Measurements from ENCODE around the gene PIGBOS1. TPM values are rescaled to one million over a fixed set of nuclear protein-coding genes. Genes with fewer than 3 reads are reported as not detected.

Gene PIGBOS1
- polyA plus RNA-seq, 3 donors = 9.7 to 22.2 (median 21.6) TPM

DNA sequence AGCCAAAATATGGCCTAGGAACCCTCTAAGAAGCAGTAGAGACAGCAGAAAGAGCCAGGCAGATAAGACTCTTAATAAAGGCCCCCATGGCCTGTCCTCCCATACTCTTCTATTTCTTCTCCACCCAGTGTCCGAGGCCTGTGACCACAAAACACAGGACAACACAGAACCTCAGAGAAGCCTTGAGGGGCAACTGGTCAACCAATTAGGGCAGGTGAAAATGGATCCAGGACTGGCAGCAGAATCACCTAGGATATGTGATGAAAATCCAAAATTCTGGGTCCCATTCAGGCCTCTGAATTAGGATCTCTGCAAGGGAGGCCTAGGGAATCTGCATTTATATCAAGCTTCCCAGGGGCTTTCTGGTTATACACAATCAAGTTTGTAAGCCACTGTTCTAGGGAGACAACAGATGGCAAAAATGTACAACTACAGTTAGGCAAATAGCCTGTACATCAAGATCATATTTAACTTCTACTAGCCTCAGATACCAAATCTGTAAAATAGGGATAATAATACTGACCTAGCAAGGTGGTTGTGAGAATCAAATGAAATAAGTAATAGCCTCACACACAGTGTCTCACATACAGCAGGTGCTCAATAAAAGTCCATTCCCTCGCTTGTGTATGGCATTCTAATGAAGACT, 39.7 kb downstream of the PIGBOS1 start:
- 80 to 99% (median 82%) methylated on average over 2 of the region's 2 CpGs for WGBS, 3 donors
- no peak overlapping the region for H3K27ac ChIP-seq (ENCODE audit: low read depth, low read length)

DNA sequence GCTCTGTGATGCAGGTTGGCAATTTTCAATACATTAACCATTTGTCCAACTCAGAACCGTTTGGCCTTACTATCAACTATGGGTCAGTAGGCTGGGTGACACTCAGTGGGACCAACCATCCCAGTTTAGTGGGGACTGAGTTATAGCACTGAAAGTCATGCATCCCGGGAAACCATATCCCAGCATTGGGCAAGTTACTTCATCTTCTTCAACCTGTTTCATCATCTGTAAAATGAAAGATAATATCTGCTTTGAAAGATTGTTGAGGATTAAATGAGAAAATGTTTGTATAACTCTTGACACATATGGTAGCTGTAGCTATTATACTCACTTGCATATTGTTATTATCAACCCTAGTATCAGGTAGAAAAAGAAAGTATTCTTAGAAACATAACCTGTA, 41.2 kb downstream of the PIGBOS1 start:
- WGBS, 3 donors = 63 to 84% (median 70%) methylated on average over 2 of the region's 2 CpGs
- no peak overlapping the region for H3K27ac ChIP-seq (ENCODE audit: low read depth, low read length)

DNA sequence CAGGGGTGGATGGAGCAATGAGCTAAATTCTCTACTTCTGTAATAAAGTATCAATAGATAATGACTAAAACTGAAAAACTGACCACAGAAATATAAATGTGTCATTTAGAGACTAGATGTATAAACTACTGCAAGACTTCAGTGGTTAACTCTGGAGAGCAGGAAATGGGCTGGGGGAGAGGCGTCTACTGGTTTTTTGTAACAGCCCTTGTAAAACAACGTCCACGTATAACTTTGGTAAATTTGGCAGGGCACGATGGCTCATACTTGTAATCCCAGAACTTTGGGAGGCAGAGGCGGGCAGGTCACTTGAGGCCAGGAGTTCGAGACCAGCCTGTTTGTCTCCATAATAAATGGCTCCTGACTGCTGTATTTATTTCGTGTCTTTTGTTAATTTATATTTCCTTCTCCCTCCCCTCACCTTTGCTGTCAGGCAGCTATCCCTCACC, 41.8 kb downstream of the PIGBOS1 start:
- 31 to 65% (median 36%) methylated on average over 7 of the region's 7 CpGs for WGBS, 3 donors
- H3K27ac ChIP-seq (ENCODE audit: low read depth, low read length) = no peak overlapping the region

DNA sequence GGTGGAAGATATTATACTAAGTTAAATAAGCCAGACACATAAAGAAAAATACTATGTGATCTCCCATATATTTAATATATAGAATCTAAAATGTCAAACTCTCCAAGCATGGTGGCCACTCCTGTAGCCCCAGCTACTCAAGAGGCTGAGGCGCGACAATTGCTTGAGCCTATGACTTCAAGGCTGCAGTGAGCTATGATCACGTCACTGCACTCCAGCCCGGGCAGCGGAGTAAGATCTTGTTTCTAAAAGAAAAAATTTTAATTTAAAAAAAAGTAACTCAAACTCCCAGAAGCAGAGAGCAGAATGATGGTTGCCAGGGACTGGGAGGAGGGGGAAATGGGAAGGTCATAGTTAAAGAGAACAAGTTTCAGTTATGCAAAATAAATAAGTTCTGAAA, 42.6 kb downstream of the PIGBOS1 start:
- 88 to 93% (median 90%) methylated on average over 5 of the region's 5 CpGs for WGBS, 3 donors
- no peak overlapping the region for H3K27ac ChIP-seq (ENCODE audit: low read depth, low read length)

DNA sequence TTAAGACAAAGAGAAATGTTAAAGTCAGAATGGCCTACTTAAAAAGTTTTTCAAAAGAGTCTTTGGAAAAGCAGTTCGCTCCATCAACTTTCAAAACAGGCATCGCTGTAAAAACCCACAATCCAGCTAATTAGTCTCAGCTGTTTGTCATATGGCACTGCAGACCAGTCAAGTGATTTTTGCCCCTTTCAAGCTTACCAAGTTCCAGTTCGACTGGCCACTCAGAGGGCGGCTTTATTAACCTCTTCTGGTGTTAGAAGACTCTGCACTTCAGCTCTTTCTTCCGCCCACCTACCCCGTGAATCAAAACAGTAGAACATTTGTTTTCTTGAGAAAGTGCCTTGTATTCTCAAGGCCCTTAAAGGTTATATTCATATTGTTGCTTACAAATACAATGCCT, 48.6 kb downstream of the PIGBOS1 start:
- no peak overlapping the region for H3K27ac ChIP-seq (ENCODE audit: low read depth, low read length)
- 89 to 93% (median 91%) methylated on average over 6 of the region's 6 CpGs for WGBS, 3 donors

DNA sequence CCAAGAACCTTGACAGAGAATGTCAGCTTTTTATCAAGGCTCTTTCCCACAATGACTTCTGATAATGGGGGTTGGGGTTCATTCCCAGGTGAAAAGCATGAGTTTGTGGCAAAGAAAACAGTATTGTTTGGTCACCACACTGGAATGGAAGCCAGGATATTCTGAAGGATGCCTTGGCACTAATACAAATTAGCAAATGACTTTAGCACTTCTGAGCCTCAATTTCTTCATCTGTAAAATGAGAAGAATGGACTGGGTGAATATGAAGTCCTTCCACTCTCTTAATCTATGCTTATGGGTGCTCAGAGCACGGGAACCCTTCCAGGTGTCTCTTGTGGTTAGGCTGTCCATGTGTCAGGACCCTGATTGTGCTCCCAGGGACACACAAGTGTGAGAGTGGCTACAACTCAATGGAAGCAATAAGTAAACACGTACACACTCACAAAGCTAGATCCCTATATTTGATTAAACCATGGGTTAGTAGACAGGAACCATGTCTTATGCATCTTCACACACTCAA, 50.7 kb downstream of the PIGBOS1 start:
- H3K27ac ChIP-seq (ENCODE audit: low read depth, low read length) = no peak overlapping the region
- 62 to 90% (median 89%) methylated on average over 2 of the region's 2 CpGs for WGBS, 3 donors

DNA sequence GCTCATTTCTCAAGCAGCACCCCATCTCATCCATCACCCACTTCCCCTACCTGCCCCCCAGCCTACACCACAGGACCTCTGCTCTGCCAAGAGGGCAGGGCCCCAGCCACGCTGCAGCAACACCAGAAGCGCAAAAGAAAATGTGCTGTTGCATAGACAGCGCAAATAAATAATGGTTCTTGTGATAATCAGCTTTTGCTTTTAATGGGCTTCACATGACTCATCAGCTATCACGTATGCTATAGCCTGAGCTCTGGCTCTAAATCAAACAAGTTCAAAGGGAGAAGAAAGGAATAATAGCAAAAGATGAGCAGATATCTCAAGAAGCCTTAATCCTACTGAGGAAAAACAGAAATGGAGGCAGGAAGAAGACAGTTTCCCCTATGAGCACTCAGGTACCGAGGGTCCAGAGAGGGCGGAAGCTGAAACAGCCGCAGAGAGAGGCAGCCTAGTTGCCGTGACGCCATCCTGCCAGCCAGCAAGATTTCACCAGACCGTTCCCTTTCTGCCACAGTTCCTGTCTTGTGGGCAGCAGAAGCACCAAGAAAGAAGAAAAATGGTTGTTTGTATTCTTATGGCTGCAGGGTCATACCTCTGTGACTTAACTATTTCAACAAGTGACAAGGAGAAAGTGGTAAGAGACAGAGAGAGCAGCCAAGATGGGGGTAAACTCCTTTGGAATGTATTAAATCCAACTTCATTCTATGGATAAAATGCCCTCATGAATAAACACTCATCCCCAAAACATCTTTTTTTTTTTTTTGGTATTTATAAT, 51.3 kb downstream of the PIGBOS1 start:
- no peak overlapping the region for H3K27ac ChIP-seq (ENCODE audit: low read depth, low read length)
- WGBS, 3 donors = 32 to 72% (median 53%) methylated on average over 10 of the region's 10 CpGs

Other genes starting within 250 kb of the PIGBOS1 start
- gene RSL24D1, start 122.2 kb downstream of the PIGBOS1 start, polyA plus RNA-seq = 10 to 100 TPM; 50.0 to 96.7 (median 53.6) TPM
- 10 to 100 TPM; 10.7 to 23.7 (median 17.8) TPM for gene RAB27A, start 29.3 kb downstream of the PIGBOS1 start, polyA plus RNA-seq
- gene PIGB, start 99 bp upstream of the PIGBOS1 start, polyA plus RNA-seq = 1 to 10 TPM; 2.8 to 6.8 (median 5.5) TPM
- 10 to 100 TPM; 16.5 to 39.7 (median 32.9) TPM for gene CCPG1, start 89.2 kb upstream of the PIGBOS1 start, polyA plus RNA-seq
- gene PIERCE2, start 89.4 kb upstream of the PIGBOS1 start, polyA plus RNA-seq = 1 to 10 TPM; 1.1 to 7.4 (median 2.6) TPM
- gene DNAAF4, start 189.1 kb upstream of the PIGBOS1 start, polyA plus RNA-seq = 1 to 10 TPM; 1.2 to 3.7 (median 1.8) TPM

Measured in adipose tissue (tissue), 3 donors.